Lung (tissue), 12 donors: ENCODE measurements around the gene MYO15A. TPM values are rescaled to one million over a fixed set of nuclear protein-coding genes. Genes with fewer than 3 reads are reported as not detected.
"Not testable (repeated sequence)": the region's sequence is repeated elsewhere in the genome, so short reads cannot be mapped to it uniquely, and the experiment has no call there.

Experiments
- ATAC-seq: fragments of 200-7000 bp; cut with Tn5 transposase; one replicate; pipeline ENCODE4 v1.9.1; 2020; ENCODE audit warnings: moderate number of reproducible peaks; ENCODE audit not compliant: insufficient read depth, low FRiP score
- DNase-seq, 3 donors: peaks; one replicate each; pipeline ENCODE4 v3.0.0-alpha.2; 2013 to 2017
- H3K27ac ChIP-seq, 2 donors: one replicate each; pipeline ENCODE4 v1.5.1; 2013; ENCODE audit warnings: mild to moderate bottlenecking in 2 of 2, moderate library complexity in 2 of 2, control low read depth in 1 of 2, inconsistent platforms in 1 of 2, low read depth in 1 of 2, low read length in 1 of 2
- H3K27me3 ChIP-seq, 3 donors: one replicate each; pipeline ENCODE4 v1.5.1; 2013; ENCODE audit warnings: low read length in 2 of 3; ENCODE audit not compliant: control insufficient read depth in 3 of 3, insufficient read depth in 3 of 3
- H3K36me3 ChIP-seq, 4 donors: one replicate each; pipeline ENCODE4 v1.5.1; 2013; ENCODE audit warnings: low read length in 4 of 4, mild to moderate bottlenecking in 1 of 4, moderate library complexity in 1 of 4; ENCODE audit not compliant: control insufficient read depth in 4 of 4, insufficient read depth in 4 of 4
- H3K4me1 ChIP-seq, 5 donors: one replicate each; pipeline ENCODE4 v1.5.1; 2013; ENCODE audit warnings: low read length in 5 of 5, mild to moderate bottlenecking in 2 of 5, moderate library complexity in 1 of 5; ENCODE audit not compliant: control insufficient read depth in 5 of 5, insufficient read depth in 5 of 5
- H3K4me3 ChIP-seq: one replicate; pipeline ENCODE4 v1.5.1; 2013; ENCODE audit warnings: mild to moderate bottlenecking, control low read depth, moderate library complexity
- H3K9ac ChIP-seq, 2 donors: one replicate each; pipeline ENCODE4 v1.5.1; 2013; ENCODE audit warnings: low read length in 2 of 2, control low read depth in 1 of 2; ENCODE audit not compliant: insufficient read depth in 1 of 2
- H3K9me3 ChIP-seq, 4 donors: one replicate each; pipeline ENCODE4 v1.5.1; 2013; ENCODE audit warnings: low read length in 3 of 4, mild to moderate bottlenecking in 1 of 4, moderate library complexity in 1 of 4; ENCODE audit not compliant: control insufficient read depth in 4 of 4, insufficient read depth in 3 of 4
- WGBS, 2 donors: extraction: QIAGEN DNeasy Blood & Tissue Kit; methylation state at CpG; one replicate each; pipeline ENCODE4 v1.1.7; 2013; 5-methylcytosine and 5-hydroxymethylcytosine counted together
- polyA plus RNA-seq, 2 donors: library from polyadenylated mRNA; stranded (reverse); fragments of 200-250 nt; gene quantifications; one replicate each; pipeline ENCODE4 v1.2.1, GENCODE V29; 2013
- total RNA-seq, 2 donors: library from RNA; depleted of rRNA in 1 of 2; stranded (reverse); fragments of >200 nt in 1 of 2; gene quantifications; one replicate each; pipeline ENCODE4 v1.2.1, GENCODE V29; 2014 to 2021
- TF ChIP-seq, protein P1 (sequence below): IDR thresholded peaks from 2 replicates; pipeline ENCODE4 v1.5.1; 2012; ENCODE audit warnings: mild to moderate bottlenecking; ENCODE audit errors: control extremely low read depth, extremely low read depth
- donor health status: control.
- donor health status: control.
- donor health status: Bipolar disorder and iron deficiency.
- donor health status: healthy.
- donor health status: DM: yes; HTN: yes; CAD: no.

Gene MYO15A
- total and polyA plus RNA-seq, 4 donors, result 0.56 to 2.7 (median 2.3) TPM

DNA sequence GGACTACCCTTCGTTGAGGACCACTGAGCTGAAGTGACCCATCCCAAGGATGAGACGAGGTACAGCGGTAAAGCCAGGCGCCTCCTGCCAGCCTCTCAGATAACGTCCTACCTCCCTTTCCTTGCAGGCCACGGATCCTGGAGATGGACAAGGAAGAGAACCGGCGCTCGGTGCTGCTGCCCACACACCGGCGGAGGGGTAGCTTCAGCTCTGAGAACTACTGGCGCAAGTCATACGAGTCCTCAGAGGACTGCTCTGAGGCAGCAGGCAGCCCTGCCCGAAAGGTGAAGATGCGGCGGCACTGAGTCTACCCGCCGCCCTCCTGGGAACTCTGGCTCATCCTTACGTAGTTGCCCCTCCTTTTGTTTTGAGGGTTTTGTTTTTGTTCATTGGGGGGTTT lies 99.5 kb downstream of the MYO15A start:
- H3K36me3 ChIP-seq, result peaks cover 9 to 59% (median 31%) of the 10 kb centered on the region in 4 donors

DNA sequence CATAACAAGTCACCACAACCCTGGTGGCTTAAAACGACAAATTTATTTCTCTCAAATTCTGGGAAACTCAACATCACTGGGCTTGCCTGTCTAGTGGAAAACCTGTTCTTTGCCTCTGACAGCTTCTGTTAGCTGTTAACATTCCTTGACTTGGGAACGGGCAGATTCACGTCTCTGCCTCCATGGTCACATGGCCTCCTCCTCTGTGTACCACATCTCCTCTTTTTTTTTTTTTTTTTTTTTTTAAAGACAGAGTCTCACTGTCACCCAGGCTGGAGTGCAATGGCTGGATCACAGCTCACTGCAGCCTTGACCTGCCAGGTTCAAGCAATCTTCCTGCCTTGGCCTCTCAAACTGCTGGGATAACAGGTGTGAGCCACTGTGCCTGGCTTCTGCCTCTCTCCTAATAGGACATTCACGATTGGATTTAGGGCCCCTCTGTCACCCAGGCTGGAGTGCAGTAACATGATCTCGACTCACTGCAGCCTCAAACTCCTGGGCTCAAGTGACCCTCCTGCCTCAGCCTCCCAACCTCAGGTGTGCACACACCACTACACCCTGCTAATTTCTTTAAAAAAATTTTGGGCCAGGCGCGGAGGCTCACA lies 105.2 kb downstream of the MYO15A start:
- Histone ChIP-seq H3K9ac (no peak overlapping the region), H3K27me3 (no peaks in the 10 kb centered on the region), H3K4me3 (no peak overlapping the region), H3K27ac (no peak overlapping the region), H3K4me1 (peaks cover 0 to under 1% (median 0%) of the 10 kb centered on the region in 5 donors), H3K36me3 (peaks cover 4 to 22% (median 9%) of the 10 kb centered on the region in 4 donors), H3K9me3 (no peaks in the 10 kb centered on the region)
- ATAC-seq (no peak), DNase-seq (no peak)
- TF ChIP-seq, protein P1, sequence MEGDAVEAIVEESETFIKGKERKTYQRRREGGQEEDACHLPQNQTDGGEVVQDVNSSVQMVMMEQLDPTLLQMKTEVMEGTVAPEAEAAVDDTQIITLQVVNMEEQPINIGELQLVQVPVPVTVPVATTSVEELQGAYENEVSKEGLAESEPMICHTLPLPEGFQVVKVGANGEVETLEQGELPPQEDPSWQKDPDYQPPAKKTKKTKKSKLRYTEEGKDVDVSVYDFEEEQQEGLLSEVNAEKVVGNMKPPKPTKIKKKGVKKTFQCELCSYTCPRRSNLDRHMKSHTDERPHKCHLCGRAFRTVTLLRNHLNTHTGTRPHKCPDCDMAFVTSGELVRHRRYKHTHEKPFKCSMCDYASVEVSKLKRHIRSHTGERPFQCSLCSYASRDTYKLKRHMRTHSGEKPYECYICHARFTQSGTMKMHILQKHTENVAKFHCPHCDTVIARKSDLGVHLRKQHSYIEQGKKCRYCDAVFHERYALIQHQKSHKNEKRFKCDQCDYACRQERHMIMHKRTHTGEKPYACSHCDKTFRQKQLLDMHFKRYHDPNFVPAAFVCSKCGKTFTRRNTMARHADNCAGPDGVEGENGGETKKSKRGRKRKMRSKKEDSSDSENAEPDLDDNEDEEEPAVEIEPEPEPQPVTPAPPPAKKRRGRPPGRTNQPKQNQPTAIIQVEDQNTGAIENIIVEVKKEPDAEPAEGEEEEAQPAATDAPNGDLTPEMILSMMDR, result no peak
- 73 to 76% methylated on average over 7 of the region's 7 CpGs for WGBS, 2 donors

More for the DNA sequence above, 99.5 kb downstream of the MYO15A start:
- Histone ChIP-seq H3K4me1 (no peaks in the 10 kb centered on the region), H3K4me3 (no peak overlapping the region), H3K9ac (no peak overlapping the region), H3K9me3 (no peaks in the 10 kb centered on the region), H3K27me3 (no peaks in the 10 kb centered on the region), H3K27ac (no peak overlapping the region)
- ATAC-seq (no peak), DNase-seq (no peak)
- WGBS, 2 donors, result 93 to 94% methylated on average over 19 of the region's 19 CpGs
- TF ChIP-seq, protein P1, result no peak

DNA sequence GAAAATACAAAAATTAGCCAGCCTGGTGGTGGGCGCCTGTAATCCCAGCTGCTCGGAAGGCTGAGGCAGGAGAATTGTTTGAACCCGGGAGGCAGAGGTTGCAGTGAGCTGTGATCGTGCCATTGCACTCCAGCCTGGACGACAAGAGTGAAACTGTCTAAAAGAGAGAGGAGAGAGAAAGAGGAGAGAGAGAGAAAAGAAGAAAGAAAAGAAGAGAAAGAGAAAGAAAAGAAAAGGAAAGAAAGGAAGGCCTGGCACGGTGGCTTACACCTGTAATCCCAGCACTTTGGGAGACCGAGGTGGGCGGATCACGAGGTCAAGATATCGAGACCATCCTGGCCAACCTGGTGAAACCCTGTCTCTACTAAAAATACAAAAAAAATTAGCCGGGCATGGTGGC lies 108.3 kb downstream of the MYO15A start:
- H3K4me1 ChIP-seq, DNase-seq: not testable (repeated sequence)
- WGBS, 2 donors, result 84 to 92% methylated on average over 11 of the region's 11 CpGs

DNA sequence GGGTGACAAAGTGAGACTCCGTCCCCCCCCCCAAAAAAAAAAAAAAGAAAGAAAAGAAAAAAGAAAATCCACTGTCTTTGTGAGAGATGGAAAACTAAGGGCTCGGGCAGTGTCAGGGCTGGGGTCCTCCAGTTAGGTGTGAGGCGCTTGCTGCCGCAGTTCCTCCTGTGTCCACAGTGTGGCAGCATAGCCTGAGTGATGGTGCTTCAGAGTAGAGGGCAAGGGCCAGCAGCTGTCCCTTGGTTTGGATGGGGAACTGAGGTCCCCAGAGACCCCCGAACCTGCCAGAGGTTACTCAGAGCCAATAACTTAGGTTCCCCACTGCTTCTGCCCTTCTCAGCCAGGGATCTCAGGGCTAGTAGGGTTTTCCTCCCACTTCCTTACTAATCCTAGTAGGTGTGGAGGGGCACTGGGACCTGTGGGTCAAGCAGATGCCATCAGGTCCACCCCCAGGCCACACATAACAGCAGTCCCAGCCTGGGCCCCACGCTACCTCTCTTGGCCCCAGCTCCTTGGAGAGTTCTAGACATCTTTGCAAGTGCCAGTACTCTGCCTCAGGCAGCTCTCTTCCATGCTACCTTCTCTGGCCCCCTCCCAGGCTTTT lies 109.0 kb downstream of the MYO15A start:
- Histone ChIP-seq H3K9me3 (no peaks in the 10 kb centered on the region), H3K4me1 (peaks cover 0 to 6% (median 0%) of the 10 kb centered on the region in 5 donors), H3K36me3 (no peaks in the 10 kb centered on the region), H3K4me3 (no peak overlapping the region), H3K27ac (no peak overlapping the region), H3K27me3 (no peaks in the 10 kb centered on the region), H3K9ac (no peak overlapping the region)
- TF ChIP-seq, protein P1, result peak; percentile 97
- ATAC-seq (no peak), DNase-seq (peak; percentile 67 to 78 (median 71))
- 10 to 13% methylated on average over 5 to 6 of the region's 6 CpGs for WGBS, 2 donors

More for the DNA sequence above, 108.3 kb downstream of the MYO15A start:
- not testable (repeated sequence) for H3K27me3 ChIP-seq, H3K27ac ChIP-seq, H3K9ac ChIP-seq, ATAC-seq, H3K9me3 ChIP-seq, H3K4me3 ChIP-seq, H3K36me3 ChIP-seq
